Measurements from ENCODE around the gene PTPA. TPM values are rescaled to one million over a fixed set of nuclear protein-coding genes. Genes with fewer than 3 reads are reported as not detected.
"Not testable (repeated sequence)": the region's sequence is repeated elsewhere in the genome, so short reads cannot be mapped to it uniquely, and the experiment has no call there.

The PTPA gene
- polyA plus RNA-seq, 3 donors, result 11.7 to 38.5 (median 12.4) TPM

- Mint-ChIP-seq H3K27me3 (ENCODE audit: low read depth in 3 of 3) (peaks cover 18 to 41% (median 19%) of the 10 kb centered on the region in 3 donors), H3K9me3 (peaks cover 4 to 17% (median 11%) of the 10 kb centered on the region in 7 donors), H3K36me3 (peaks cover 0 to 2% of the 10 kb centered on the region in 2 donors), H3K4me3 (no peak overlapping the region), H3K4me1 (peaks cover 14% of the 10 kb centered on the region), H3K27ac (no peak overlapping the region)
- intact Hi-C loops (cut with micrococcal nuclease), result no loop called here
- no peaks in the 10 kb centered on the region for H3K79me2 ChIP-seq (ENCODE audit: insufficient read depth, low read length)
- TF ChIP-seq, protein P1, sequence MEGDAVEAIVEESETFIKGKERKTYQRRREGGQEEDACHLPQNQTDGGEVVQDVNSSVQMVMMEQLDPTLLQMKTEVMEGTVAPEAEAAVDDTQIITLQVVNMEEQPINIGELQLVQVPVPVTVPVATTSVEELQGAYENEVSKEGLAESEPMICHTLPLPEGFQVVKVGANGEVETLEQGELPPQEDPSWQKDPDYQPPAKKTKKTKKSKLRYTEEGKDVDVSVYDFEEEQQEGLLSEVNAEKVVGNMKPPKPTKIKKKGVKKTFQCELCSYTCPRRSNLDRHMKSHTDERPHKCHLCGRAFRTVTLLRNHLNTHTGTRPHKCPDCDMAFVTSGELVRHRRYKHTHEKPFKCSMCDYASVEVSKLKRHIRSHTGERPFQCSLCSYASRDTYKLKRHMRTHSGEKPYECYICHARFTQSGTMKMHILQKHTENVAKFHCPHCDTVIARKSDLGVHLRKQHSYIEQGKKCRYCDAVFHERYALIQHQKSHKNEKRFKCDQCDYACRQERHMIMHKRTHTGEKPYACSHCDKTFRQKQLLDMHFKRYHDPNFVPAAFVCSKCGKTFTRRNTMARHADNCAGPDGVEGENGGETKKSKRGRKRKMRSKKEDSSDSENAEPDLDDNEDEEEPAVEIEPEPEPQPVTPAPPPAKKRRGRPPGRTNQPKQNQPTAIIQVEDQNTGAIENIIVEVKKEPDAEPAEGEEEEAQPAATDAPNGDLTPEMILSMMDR (IDR thresholded peaks at IDR 0.05), result no peak
- peaks cover 7 to 8% of the 10 kb centered on the region in 2 donors for H3K4me1 ChIP-seq (ENCODE audit: control insufficient read depth in 1 of 2, insufficient read depth in 2 of 2, low read length in 2 of 2)
- H3K27me3 ChIP-seq (ENCODE audit: control insufficient read depth in 2 of 2, insufficient read depth in 2 of 2, low read length in 2 of 2), result peaks cover 0 to 6% of the 10 kb centered on the region in 2 donors
- no peak overlapping the region for H3K4me3 ChIP-seq (replicated peaks in 1 of 3; ENCODE audit: low read depth in 2 of 3, low read length in 3 of 3)
- H4K20me1 ChIP-seq (ENCODE audit: insufficient read depth, low read length), result no peaks in the 10 kb centered on the region
- H3K36me3 ChIP-seq (replicated peaks in 1 of 2; ENCODE audit: control insufficient read depth in 1 of 2, insufficient read depth in 2 of 2, low read length in 2 of 2), result no peaks in the 10 kb centered on the region
- no peak overlapping the region for H2AFZ ChIP-seq (ENCODE audit: insufficient read depth, low read depth, low read length, poor library complexity, severe bottlenecking)
- H3K9me3 ChIP-seq (replicated peaks in 1 of 2; ENCODE audit: control insufficient read depth in 1 of 2, insufficient read depth in 1 of 2, low read length in 2 of 2), result no peaks in the 10 kb centered on the region
- H3K9ac ChIP-seq (ENCODE audit: insufficient read depth, low read length, poor library complexity, severe bottlenecking), result no peak overlapping the region
- no peak overlapping the region for H3K27ac ChIP-seq (ENCODE audit: low read depth in 1 of 2, low read length in 2 of 2)
- DNase-seq, result no peak
- WGBS (ENCODE audit: insufficient coverage), result 80% methylated on average over 3 of the region's 3 CpGs
- no peak overlapping the region for H3K4me2 ChIP-seq (replicated peaks; ENCODE audit: extremely low read depth, low read length, poor library complexity, severe bottlenecking)
These were observed 83.0 kb downstream of the PTPA start for GRCh38 chr9:129194221-129194620.

DNA sequence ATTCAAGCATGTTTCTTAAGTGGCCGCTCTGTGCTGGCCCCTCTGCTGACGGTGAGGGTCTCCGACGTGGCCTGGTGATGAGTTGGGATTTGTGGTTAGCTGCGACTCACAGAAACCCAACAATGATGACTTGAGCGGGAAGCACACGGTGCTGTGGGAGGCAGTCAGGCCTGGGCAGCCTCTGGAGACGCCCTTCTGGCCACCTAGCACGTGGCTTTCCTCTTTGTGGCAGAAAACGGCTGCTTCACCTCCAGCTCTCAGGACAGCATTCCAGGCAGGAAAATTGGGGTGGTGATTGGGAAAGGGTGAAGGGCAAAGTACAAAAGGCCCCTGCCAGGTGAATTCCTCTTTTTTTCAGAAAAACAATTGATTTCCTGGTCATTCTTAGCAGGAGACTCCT, 84.4 kb downstream of the PTPA start:
- Histone ChIP-seq H3K4me3 (replicated peaks in 1 of 3; ENCODE audit: low read depth in 2 of 3, low read length in 3 of 3) (no peak overlapping the region), H3K4me1 (ENCODE audit: control insufficient read depth in 1 of 2, insufficient read depth in 2 of 2, low read length in 2 of 2) (peaks cover 7 to 8% of the 10 kb centered on the region in 2 donors), H3K9me3 (replicated peaks in 1 of 2; ENCODE audit: control insufficient read depth in 1 of 2, insufficient read depth in 1 of 2, low read length in 2 of 2) (no peaks in the 10 kb centered on the region), H3K9ac (ENCODE audit: insufficient read depth, low read length, poor library complexity, severe bottlenecking) (no peak overlapping the region), H3K27ac (ENCODE audit: low read depth in 1 of 2, low read length in 2 of 2) (no peak overlapping the region), H3K4me2 (replicated peaks; ENCODE audit: extremely low read depth, low read length, poor library complexity, severe bottlenecking) (no peak overlapping the region), H4K20me1 (ENCODE audit: insufficient read depth, low read length) (no peaks in the 10 kb centered on the region), H3K79me2 (ENCODE audit: insufficient read depth, low read length) (no peaks in the 10 kb centered on the region), H3K27me3 (ENCODE audit: control insufficient read depth in 2 of 2, insufficient read depth in 2 of 2, low read length in 2 of 2) (peaks cover 0 to 6% of the 10 kb centered on the region in 2 donors), H3K36me3 (replicated peaks in 1 of 2; ENCODE audit: control insufficient read depth in 1 of 2, insufficient read depth in 2 of 2, low read length in 2 of 2) (no peaks in the 10 kb centered on the region), H2AFZ (ENCODE audit: insufficient read depth, low read depth, low read length, poor library complexity, severe bottlenecking) (no peak overlapping the region)
- H3K36me3 Mint-ChIP-seq, result peaks cover 0 to 2% of the 10 kb centered on the region in 2 donors
- WGBS (ENCODE audit: insufficient coverage), result 79% methylated on average over 4 of the region's 10 CpGs
- intact Hi-C loops (cut with micrococcal nuclease), result no loop called here
- H3K27me3 Mint-ChIP-seq (ENCODE audit: low read depth in 3 of 3), result peaks cover 18 to 41% (median 21%) of the 10 kb centered on the region in 3 donors
- TF ChIP-seq, protein P1 (IDR thresholded peaks at IDR 0.05), result no peak
- no peak for DNase-seq
- H3K27ac Mint-ChIP-seq, result no peak overlapping the region
- peaks cover 6 to 17% (median 11%) of the 10 kb centered on the region in 7 donors for H3K9me3 Mint-ChIP-seq
- H3K4me1 Mint-ChIP-seq, result peaks cover 14% of the 10 kb centered on the region
- H3K4me3 Mint-ChIP-seq, result no peak overlapping the region

- H3K4me1 ChIP-seq (ENCODE audit: control insufficient read depth in 1 of 2, insufficient read depth in 2 of 2, low read length in 2 of 2); H4K20me1 ChIP-seq (ENCODE audit: insufficient read depth, low read length); H3K4me2 ChIP-seq (replicated peaks; ENCODE audit: extremely low read depth, low read length, poor library complexity, severe bottlenecking); DNase-seq; H3K36me3 ChIP-seq (replicated peaks in 1 of 2; ENCODE audit: control insufficient read depth in 1 of 2, insufficient read depth in 2 of 2, low read length in 2 of 2); H3K9me3 ChIP-seq (replicated peaks in 1 of 2; ENCODE audit: control insufficient read depth in 1 of 2, insufficient read depth in 1 of 2, low read length in 2 of 2); H3K36me3 Mint-ChIP-seq; H3K27me3 ChIP-seq (ENCODE audit: control insufficient read depth in 2 of 2, insufficient read depth in 2 of 2, low read length in 2 of 2); H3K9me3 Mint-ChIP-seq; H2AFZ ChIP-seq (ENCODE audit: insufficient read depth, low read depth, low read length, poor library complexity, severe bottlenecking); H3K4me3 ChIP-seq (replicated peaks in 1 of 3; ENCODE audit: low read depth in 2 of 3, low read length in 3 of 3); H3K27ac Mint-ChIP-seq; H3K27ac ChIP-seq (ENCODE audit: low read depth in 1 of 2, low read length in 2 of 2); H3K4me3 Mint-ChIP-seq; H3K9ac ChIP-seq (ENCODE audit: insufficient read depth, low read length, poor library complexity, severe bottlenecking); intact Hi-C loops (cut with micrococcal nuclease); H3K79me2 ChIP-seq (ENCODE audit: insufficient read depth, low read length): not testable (repeated sequence)
- Mint-ChIP-seq H3K4me1 (peaks cover 14% of the 10 kb centered on the region), H3K27me3 (ENCODE audit: low read depth in 3 of 3) (peaks cover 18 to 38% (median 21%) of the 10 kb centered on the region in 3 donors)
- WGBS (ENCODE audit: insufficient coverage), result 93% methylated on average over 5 of the region's 6 CpGs
These were observed 85.8 kb downstream of the PTPA start for GRCh38 chr9:129197045-129197444.

Data from CD14-positive monocyte (primary cell).